GM21390 (cell line): ENCODE data around the gene GPATCH1.
"Not testable (repeated sequence)": the region's sequence is repeated elsewhere in the genome, so short reads cannot be mapped to it uniquely, and the experiment has no call there.

ENCODE experiments used
- ATAC-seq: cut with Tn5 transposase; IDR thresholded peaks from one replicate; pipeline ENCODE4 v1.9.1; 2021; ENCODE audit not compliant: unreplicated experiment

The GPATCH1 gene

DNA sequence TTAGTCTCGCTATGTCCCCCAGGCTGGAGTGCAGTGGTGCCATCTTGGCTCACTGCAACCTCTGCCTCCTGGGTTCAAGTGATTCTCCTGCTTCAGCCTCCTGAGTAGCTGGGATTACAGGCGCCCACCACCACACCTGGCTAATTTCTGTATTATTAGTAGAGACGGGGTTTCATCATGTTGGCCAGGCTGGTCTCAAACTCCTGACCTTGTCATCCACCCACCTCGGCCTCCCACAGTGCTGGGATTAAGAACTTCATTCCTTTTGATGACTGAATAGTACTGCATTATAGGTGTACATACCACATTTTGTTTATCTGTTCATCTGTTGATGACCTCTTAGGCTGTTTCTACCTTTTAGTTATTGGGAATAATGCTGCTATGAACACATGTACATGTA is 71.6 kb downstream of the GPATCH1 start:
- not testable (repeated sequence) for ATAC-seq

DNA sequence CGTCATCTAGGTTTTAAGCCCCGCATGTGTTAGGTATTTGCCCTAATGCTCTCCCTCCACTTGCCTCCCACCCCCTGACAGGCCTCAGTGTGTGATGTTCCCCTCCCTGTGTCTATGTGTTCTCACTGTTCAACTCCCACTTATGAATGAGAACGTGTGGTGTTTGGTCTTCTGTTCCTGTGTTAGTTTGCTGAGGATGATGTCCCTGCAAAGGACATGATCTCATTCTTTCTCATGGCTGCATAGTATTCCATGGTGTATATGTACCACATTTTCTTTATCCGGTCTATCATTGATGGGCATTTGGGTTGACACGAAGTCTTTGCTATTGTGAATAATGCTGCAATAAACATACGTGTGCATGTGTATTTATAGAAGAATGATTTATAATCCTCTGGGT is 73.3 kb downstream of the GPATCH1 start:
- not testable (repeated sequence) for ATAC-seq

DNA sequence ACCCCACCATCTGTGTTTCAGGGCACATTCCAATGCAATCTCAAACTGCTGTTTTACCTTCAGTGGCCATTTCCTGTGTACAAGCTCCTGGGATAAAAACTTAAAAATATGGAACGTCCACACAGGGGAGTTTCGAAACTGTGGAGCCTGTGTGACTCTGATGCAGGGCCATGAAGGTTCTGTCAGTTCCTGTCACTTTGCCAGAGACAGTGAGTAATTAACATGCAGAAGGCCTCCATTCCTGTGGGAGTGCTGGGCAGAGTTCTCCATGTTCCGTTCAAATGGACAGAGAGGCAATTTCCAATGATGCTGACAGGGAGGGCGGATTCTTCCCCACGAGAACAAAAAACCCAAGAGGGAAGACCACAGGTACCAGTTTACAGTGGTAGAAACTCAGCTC is 75.4 kb downstream of the GPATCH1 start:
- no peak for ATAC-seq

DNA sequence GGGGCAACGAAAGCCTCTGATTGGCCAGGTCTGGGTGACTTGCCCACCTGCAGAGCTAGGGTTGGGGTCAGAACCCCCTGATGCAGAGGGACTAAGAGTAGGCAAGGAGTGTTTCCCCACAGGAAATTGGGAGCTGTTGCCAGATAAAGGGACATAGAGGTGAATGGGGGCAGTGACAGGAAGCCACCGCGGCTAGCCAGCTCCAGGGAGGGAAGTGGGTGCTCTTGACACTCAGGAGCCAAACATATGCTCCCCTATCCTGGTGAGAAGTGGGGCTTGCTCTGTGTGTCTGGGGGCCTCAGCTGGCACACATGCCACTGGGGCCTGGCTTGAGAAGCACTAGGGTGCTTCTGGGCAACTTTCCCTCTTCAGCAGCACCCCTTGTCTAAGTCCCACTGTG is 76.9 kb downstream of the GPATCH1 start:
- ATAC-seq, result no peak

DNA sequence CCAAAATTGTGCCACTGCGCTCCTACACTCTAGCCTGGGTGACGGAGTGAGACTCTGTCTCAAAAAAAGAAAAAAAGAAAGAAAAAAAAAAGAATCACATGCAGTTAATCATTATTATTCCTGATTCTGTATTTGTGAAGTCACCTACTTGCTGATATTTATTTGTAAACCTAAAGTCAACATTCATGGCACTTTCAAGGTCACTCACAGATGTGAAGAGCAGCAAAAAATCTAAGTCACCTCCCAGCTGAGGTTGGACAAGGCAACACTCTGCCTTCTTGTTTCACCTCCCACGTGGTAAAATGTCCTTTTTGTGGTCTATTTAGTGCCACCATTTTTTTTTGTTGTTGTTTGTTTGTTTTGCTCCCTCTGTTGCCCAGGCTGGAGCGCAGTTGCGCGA is 77.4 kb downstream of the GPATCH1 start:
- no peak for ATAC-seq

DNA sequence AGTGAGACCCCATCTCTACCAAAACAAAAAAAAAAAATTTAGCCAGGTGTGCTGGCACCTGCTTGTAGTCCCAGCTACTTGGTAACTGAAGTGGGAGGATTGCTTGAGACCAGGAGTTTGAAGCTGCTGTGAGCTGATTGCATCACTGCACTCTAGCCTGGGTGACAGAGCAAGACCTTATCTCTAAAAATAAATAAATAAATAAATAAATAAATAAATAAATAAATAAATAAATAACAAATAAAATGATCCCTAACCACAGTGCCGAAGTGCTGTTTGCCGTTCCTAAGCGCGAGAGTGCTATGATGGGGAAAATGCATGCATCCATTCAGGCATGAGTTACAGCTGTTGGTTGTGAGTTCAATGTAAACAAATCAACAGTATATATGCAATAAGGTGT is 78.2 kb downstream of the GPATCH1 start:
- ATAC-seq, result no peak

DNA sequence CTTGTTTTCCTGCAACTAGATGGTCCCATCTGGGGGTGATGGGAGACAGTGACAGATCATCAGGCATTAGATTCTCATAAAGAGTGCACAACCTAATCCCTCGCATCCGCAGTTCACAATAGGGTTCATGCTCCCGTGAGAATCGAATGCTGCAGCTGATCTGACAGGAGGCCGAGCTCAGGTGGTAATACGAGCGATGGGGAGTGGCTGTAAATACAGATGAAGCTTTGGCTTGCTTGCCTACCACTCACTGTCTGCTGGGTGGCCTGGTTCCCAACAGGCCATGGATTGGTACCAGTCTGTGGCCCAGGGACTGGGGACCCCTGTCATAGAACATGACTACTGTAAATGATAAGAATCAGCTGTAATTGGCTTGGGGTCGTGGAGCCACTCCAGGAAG is 78.9 kb downstream of the GPATCH1 start:
- ATAC-seq, result no peak

DNA sequence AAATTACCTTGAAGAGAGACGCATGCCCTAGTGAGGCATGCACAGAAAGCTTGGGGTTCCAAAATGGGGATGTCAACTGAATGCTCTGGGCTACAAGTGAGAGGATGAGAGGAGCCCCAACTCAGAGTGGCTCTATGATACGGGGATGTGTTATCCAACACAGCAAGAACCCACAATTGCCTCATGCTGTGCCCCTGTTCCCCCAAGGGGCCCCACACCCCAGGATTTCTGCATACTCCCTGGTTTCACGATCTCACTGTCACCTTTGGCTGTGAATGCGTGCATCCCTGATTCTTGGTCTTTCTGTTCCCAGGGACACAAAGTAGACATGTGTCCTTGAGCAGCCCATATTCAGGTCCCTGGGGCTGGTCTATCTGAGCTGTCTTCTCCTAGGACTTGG is 80.2 kb downstream of the GPATCH1 start:
- no peak for ATAC-seq

DNA sequence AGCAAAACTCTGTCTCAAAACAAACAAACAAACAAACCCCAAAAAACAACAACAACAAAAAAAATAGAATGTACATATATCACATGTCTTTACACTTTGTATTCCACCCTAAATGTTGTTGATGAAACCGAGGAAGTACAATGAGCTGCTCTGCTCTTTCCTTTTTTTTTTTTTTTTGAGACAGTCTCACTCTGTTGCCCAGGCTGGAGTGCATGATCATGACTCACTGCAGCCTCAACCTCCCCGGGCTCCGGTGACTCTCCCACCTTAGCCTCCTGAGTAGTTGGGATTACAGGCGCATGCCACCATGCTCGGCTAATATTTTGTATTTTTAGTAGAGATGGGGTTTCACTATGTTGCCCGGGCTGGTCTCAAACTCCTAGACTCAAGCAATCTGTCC is 82.5 kb downstream of the GPATCH1 start:
- ATAC-seq, result no peak

DNA sequence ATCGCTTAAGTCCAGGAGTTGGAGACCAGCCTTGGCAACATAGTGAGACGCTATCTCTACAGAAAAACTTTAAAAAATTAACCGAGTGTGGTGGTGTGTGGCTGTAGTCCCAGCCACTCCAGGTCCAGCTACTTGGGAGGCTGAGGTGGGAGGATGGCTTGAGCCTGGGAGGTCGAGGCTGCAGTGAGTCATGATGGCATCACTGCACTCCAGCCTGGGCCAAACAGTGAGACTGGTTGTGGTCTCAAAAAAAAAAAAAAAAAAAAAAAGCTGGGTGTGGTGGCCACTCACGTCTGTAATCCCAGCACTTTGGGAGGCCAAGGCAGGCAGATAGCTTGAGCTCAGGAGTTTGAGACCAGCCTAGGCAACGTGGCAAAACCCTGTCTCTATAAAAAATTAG is 85.1 kb downstream of the GPATCH1 start:
- ATAC-seq, result not testable (repeated sequence)

DNA sequence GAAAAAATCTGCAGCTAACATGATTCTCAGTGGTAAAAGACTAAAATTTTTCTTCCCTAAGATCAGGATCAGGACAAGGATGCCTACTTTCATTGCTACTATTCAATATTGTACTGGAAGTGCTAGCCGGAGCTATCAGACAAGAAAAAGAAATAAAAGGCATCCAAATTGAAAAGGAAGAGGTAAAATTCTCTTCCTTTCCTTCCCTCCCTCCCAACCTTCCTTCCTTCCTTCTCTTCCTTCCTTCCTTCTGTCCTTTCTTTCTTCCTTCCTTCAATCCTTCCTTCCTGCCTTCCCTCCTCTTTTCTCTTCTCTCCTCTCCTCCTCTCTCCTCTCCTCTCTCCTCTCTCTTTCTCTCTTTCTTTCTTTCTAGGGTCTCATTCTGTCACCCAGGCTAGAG is 86.5 kb downstream of the GPATCH1 start:
- ATAC-seq, result no peak

DNA sequence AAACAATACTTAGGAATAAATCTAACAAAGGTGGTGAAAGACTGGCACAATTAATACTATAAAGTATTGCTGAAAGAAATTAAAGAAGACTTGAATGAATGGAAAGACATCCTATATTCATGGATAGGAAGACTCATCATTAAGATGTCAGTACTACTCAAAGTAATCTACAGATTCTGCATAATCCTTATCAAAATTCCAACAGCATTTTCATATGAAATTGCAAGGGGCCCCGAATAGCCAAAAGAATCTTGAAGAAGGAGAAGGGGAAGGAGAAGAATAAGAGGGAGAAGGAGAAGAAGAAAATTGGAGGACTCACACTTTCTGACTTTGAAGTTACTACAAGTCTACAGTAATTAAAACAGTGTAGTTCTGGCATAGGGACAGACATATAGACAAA is 87.5 kb downstream of the GPATCH1 start:
- no peak for ATAC-seq

DNA sequence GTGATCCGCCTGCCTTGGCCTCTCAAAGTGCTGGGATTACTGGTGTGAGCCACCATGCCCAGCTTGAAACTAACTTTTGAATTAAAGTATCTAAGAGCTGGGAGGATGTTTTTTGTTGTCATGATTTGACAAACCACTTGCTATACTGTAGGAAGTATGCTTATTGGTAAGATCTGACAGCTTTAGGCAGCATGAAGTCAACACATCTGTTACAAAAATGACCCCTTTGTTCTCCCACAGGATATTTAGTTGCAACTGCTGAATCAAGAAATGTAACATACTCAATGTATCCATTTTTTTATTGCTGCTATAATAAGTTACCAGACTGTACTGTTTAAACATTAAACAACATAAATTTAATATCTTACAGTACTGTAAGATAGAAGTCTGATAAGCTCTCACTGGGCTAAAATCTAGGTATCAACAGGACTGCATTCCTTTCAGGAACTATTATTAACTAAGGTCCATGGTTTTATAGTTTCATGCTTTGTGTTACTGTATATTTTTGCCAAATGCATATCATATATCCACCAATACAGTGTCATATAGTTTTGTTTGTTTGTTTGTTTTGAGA is 90.3 kb downstream of the GPATCH1 start:
- ATAC-seq, result no peak

DNA sequence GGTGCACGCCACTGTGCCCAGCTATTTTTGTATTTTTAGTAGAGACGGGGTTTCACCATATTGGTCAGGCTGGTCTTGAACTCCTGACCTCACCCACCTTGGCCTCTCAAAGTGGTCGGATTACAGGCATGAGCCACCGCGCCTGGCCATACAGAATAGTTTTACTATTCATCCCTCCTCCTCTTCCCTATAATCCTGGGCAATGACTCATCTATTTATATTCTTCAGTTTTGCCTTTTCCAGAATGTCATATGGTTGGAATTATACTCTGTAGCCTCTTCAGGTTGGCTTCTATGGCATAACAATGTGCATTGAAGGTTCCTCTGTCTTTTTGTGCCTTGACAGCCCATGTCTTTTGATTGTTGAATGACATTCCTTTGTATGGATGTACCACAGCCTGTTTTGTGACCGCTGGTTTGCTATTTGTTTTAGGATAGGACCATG is 91.0 kb downstream of the GPATCH1 start:
- ATAC-seq, result no peak

DNA sequence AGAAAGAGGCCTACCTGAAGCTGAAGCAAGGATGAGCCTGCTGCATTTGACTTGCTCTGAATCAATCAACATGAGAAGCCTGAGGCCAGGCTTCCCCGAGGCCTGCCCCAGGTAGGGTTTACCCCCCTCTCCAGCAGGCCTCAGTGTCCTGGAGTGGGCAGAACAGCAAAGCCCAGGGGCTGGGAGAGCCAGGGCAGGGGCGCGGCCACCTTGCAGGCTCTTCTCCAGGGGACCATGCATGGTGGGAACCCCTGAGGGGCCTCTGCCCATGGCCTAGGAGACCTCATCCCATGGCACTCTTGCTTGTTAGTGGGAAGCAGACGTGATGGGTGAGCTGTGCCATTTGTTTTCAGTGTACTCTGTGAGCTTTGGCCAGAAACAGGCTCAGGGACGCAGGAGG is 93.2 kb downstream of the GPATCH1 start:
- ATAC-seq, result no peak

DNA sequence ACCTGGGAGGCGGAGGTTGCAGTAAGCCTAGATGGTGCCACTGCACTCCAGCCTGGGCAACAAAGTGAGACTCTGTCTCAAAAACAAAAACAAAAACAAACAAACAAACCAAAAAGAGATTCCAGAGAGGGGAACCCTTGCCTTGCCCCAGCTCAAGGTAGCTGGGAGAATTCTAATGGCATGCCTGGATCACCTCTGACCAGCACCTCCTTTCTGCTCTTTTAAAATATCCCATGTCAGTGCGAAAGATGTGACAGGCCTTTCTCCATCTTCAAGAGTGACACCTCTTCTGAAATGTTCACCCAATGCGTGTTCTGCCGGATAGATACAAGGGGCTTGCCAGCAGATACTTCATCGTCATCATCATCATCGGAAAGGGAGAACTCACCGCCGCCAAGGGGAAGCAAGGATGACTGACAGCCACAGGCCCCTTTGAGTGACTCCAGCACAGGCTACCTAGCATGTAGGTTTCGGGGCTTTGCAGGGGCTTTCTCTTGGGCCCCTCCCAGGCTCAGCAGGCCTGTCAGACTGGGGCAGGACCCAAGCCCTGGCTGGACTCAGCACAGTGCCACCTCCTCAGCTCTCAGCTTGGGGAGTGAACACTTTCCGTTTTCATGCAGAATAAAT is 94.3 kb downstream of the GPATCH1 start:
- no peak for ATAC-seq

DNA sequence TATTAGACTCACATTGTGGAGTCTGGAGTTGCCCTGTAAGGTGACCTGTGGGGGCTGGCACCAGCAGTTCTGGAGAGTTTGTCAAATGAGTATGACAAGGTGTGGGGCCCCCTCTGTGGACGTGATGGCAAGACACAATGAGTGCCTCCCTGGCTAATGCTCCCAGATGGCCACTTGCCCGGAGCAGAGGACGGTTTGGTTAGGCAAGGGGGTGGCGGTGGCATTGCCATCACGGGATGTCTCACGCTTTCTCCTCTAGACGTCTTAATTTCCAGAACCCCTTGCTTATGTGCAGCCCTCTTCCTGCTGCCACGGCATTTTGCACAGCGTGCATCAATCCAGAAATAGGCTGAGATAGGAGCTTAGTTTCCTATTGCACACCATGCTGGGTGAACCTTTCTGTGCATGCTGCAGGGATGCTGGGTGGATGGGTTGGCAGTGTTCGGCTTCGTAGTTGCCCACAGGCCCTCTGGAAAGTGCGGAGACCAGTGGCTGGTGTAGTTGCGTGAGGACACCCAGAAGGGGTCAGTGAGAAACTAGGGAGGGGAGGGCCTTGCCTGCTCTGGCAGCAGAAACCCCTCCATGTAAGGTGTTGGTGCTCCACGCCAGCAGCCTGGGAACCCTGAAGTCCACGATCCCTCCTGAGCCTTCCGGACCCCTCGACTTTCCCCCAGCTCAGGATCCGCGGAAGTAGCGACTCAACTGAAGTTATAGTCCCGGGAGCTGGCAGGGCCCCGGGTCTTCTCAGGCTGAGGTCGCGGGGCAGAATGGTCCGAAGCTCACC is 95.1 kb downstream of the GPATCH1 start:
- ATAC-seq, result peak; percentile 8

DNA sequence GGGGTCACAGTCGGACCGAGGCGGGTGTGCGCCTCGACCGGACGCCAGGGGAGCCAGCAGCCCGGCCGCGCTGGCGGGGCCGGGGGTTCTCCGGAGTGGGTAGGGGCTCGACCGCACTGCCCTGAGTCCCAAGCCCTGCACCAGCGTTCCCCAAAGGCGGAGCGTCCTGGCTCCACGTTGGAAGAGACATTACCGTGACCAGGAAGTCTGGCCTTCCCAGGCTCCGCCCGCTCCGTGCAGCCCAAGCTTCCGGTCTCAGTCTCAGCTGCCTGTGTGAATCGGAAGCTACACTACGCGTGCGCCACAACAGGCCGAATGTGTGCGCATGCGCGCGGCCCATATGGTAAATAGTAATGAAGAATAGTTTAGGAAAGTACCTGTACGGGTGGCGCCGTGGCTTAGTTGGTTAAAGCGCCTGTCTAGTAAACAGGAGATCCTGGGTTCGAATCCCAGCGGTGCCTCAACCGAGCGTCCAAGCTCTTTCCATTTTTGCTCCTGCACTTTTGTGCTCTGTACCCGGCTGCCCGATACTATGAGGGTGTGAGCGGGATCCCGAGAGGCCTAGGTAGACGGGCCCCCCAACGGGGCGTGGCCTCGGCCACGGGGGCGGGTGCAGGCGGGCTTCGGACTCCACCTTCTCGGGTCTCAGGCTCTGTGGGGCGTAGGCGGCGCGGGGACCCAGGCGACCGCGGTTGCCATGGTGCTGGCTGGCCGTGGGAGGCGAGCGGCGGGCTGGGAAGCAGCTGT is 95.9 kb downstream of the GPATCH1 start:
- ATAC-seq, result peak; percentile 79

DNA sequence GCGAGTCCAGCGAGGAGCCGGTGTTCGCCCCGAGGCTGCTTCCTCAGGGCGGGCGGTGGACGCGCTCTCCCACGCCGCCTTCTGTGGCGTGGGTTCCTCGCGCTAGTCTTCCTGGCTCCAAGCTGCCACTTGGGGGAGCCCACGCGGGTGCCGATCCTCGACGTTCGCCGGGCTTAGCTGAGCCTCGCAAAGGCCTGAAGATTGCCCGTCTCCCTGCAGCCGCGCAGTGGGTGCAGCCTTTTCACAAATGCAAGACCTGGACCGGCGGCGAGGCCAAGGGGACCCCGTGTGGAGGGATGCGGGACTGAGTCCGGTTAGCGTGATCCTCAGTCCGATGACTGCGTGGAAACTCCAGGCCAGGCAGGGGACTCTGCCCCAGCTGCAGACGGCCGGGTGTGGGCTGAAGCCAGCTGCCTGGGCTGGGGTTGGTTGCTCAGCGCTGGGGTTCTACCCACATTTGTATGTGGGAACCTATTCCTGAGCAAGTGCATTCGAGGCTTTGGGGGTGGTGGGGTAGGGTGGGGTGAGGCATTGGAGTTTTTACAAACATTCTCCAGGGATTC is 96.5 kb downstream of the GPATCH1 start:
- ATAC-seq, result peak; percentile 7
